ENCODE results near the gene C14orf93.

GRCh38 chr14:22966783-22967269 lies 43.1 kb downstream of the C14orf93 start:
- TF ChIP-seq, protein P1, sequence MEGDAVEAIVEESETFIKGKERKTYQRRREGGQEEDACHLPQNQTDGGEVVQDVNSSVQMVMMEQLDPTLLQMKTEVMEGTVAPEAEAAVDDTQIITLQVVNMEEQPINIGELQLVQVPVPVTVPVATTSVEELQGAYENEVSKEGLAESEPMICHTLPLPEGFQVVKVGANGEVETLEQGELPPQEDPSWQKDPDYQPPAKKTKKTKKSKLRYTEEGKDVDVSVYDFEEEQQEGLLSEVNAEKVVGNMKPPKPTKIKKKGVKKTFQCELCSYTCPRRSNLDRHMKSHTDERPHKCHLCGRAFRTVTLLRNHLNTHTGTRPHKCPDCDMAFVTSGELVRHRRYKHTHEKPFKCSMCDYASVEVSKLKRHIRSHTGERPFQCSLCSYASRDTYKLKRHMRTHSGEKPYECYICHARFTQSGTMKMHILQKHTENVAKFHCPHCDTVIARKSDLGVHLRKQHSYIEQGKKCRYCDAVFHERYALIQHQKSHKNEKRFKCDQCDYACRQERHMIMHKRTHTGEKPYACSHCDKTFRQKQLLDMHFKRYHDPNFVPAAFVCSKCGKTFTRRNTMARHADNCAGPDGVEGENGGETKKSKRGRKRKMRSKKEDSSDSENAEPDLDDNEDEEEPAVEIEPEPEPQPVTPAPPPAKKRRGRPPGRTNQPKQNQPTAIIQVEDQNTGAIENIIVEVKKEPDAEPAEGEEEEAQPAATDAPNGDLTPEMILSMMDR (IDR thresholded peaks at IDR 0.05; ENCODE audit: low read depth, low read length, poor library complexity, severe bottlenecking), result no peak
- TF ChIP-seq EZH2phosphoT487 (IDR thresholded peaks at IDR 0.05; ENCODE audit: borderline replicate concordance, low read length), result no peak
